GM21576 (cell line): ENCODE data around the gene ETV3L.
A peak's percentile ranks its signal among the peaks of the same experiment; 100 is the strongest.

ENCODE experiments used
- ATAC-seq: cut with Tn5 transposase; IDR thresholded peaks from one replicate; pipeline ENCODE4 v1.9.1; 2021; ENCODE audit warnings: mild to moderate bottlenecking, moderate library complexity; ENCODE audit not compliant: unreplicated experiment

The ETV3L gene

GRCh38 chr1:157099633-157100009 is at the start of gene ETV3L:
TSS of gene ETV3L (minus strand) at chr1:157099808. CDS start at chr1:157099523, 285 bp downstream.
- no peak for ATAC-seq

DNA sequence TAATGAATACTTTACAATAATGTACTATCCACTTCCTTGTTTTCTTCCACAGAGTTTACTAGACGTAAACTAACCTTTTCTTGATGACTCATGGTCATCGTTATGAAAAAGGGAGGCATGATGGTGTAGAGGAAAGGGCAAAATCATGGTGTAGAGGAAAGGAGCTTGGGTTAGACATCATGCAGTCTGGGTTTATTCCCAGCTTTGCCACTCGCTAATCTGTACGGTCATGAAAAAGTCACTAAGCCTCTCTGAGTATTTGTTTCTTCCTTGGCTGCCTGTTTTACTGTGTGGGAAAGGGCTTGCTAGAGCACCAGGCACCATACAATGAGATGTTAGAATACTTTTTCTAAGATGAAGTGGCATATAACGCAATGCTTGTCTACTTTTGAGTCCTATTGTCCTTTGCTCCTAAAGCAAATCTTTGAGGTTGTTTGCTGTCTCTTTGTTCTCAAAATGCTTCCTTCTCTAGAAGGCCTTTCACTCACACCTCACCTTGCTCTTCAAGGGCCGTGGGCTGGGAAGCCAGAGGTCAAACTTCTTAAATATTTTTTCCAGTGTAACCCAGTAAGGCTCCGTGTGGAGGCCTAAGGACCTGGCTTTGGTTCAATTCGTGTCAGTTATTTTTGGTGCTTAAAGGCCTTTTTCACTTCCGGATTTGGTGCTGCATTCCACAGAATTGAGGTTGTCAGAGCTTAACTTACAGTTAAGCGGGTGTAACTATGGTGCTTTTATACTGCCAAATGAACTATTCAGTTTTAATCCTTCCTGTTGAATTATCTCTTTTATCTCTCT is 48.5 kb upstream of the ETV3L start:
- no peak for ATAC-seq

DNA sequence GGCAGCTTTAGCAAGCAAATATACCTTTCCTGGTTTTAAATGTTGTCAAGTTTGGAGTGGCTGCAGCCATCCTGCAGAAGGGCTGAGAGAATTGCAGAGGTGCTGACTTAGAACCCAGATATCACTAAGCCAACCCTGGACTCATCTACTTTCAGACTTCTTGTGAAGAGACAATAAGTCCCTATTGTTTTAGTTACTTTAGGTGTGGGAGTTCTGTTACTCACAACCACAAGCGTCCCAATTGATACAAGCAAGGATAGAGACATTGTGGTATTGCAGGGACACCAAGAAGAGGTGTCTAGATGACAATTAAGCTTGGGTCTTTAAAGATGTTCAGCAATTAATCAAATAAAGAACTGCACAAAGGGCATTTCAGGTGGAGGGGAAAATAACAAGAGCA is 47.4 kb upstream of the ETV3L start:
- no peak for ATAC-seq

DNA sequence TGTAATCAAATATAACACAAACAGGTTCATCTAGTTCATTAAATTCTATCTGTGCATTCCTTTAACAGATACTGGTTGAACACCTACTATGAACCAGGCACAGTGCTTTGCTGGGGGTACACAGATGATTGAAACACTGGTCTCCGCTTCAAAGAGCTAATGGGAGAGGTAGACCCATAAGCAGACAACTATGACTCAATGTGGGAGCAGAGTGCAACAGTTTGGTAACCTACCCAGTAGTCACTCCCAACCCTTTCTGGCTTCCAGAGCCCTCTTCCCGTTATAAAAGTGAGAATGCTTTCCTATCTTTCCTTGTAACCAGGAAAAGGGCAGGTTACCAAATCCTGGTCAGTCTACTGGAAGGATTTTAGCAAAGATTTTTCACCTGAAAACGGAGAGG is 46.6 kb upstream of the ETV3L start:
- ATAC-seq: no peak

DNA sequence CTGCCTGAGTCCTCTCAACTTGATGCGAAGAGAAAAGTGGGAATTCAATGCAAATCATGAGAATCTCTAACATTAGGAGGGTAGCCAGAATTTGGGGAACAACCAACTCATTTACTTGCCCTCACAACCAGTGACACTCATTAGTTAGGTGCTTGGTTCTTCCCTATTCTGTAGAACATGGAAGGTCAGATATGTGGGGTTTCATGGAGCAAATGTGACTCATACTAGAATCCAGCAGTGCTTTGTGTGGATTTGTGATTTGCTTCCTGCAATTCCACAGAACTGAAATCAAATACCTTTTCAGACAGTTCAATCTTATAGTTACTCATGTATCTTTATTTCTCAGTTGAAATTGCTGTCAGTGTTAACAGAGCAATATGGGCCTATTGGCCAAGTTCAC is 45.5 kb upstream of the ETV3L start:
- ATAC-seq: no peak

DNA sequence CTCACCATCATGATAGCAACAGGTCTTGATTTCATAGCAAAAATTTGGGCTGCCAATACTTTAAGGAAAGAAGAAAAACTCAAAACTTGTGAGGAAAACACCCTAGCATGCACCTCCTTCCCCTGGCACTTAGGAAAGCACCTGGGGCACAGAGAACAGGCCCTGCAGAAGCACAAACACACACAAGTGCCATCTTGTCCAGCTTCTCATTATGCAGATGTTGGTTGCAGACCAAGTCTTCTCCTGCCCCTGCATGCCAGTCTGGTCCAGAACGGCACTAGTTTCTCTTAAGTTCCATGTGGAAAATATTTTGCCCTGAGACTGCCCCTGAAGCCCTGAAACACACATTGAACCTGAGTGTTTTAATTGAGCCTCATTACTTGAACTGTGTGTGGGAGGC is 44.9 kb upstream of the ETV3L start:
- no peak for ATAC-seq

- ATAC-seq: no peak
Measured at GRCh38 chr1:157142765-157143423, 43.3 kb upstream of the ETV3L start.

GRCh38 chr1:157142201-157142600 is 42.6 kb upstream of the ETV3L start:
- no peak for ATAC-seq

GRCh38 chr1:157141212-157141855 is 41.7 kb upstream of the ETV3L start:
- ATAC-seq: no peak

- no peak for ATAC-seq
Measured at GRCh38 chr1:157140063-157140588, 40.5 kb upstream of the ETV3L start.

- ATAC-seq: no peak
Measured at GRCh38 chr1:157139052-157139715, 39.6 kb upstream of the ETV3L start.

DNA sequence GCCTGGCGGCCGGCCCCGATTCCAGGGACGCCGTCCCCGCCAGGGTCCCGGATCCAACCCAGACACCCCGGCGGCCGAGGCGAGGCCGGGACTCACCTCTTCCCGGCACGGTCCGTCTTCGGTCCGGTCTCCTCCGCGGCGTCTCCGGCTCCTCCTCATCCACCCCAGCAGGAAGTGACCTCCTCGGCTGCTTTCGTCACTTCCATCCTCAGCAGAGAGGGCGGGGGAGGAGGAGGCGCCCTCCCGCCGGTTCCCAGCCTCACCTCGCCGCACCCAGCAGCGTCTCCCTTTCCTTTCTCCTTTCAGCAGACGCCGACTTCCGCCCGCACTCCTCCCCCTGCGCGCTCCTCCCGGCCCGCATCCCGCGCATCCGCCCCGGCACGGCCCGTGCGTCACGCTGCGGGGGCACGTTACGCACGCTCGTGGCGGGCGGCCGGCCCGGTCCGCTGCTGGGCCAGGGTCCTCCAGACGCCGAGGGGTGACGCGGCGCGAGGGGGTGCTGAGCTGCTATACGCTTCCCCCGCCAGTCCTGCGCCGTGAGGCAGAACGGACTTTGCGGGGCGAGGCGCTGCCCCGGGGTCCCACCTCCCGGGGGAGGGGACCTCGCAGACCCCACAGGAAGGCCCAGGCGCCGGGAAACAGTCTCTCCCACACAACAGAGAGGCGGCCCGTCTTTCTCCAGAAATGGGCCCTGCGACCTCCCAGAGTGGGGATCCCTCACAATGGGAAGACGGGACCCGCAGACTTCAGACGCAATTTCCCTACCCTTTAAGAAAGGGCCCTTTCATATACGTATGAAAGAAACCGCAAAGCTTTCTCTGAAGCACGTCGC is 38.8 kb upstream of the ETV3L start, which contains the start of gene ETV3:
Gene ETV3, minus strand, starts transcription at position 176 of the 832 bp plus-strand sequence. CDS start 2,043 bp downstream, outside the sequence.
- peak; percentile 81 for ATAC-seq

- peak; percentile 8 for ATAC-seq
Measured at GRCh38 chr1:157137408-157138219, 38.0 kb upstream of the ETV3L start.

DNA sequence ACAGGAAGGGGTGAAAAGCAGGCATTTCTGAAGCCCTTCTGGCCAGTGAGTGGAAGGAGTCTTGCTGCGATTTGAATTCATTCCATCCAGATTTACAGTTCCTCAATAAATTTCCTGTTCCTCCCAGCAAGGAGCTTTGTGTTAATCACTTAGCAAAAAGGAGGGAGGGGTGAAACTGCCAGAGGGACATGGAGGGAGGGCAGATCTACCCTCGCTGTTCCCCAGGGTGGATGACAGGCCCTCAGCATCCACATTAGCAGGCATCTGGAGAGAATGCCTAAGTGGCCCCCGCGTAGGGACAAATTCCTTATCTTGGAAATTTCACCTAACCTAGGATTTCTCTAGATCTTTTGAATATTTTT is 37.4 kb upstream of the ETV3L start:
- no peak for ATAC-seq

DNA sequence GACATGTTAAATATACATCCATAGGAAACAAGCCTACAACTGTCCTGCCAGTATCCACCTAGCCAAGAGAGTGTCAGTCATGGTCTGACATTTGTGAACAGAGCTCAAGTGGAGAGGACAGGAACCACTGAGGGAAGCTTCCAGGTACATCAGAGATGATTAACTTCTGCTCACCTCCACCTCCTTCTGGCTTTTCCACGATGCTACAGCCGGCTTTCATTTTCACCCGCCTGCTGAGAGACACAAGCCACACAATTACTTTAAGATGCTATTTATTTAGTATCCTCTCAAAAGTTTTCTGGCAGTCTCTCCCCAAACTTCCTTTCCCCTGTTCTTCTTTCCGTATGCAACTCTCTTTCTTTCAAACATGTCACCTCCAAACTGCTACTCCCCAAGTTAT is 36.5 kb upstream of the ETV3L start:
- no peak for ATAC-seq

DNA sequence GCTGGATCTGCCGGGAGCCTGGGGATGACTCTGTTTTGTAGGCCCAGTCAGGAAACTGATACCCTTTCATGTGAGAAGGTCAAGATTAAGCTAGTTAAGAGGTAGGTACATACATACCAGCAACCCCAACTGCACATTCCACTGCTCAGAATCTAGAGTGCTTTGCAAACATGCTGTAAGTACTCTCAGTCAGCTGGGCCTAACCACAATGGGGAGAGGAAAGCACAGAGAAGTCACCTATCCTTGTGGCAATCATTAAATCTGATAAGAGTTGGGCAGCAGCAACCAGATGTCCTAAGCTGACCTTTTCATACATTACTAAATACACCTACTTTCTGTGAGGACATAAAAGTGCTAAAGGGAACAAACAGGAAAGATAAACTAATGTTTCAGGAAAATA is 36.0 kb upstream of the ETV3L start:
- no peak for ATAC-seq

GRCh38 chr1:157135070-157135469 is 35.5 kb upstream of the ETV3L start:
- no peak for ATAC-seq

DNA sequence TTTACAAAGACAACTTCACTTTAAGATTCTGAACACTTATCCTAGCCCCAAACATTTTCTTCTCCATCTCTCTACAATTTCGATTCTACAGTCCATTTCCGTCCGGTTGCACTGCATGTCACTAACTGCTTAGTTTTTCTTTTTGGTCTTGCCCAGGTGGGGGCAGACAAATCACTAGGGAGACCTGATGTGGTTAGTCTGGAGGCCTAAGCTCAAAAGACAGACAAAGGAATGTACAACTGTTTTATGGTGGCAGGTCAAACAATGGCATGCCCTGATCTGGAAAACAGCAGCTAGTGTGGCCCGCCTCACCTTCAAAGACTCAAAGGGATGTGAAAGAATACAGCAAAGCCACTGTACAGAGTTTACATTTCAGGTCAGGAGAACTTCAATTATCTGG is 34.8 kb upstream of the ETV3L start:
- ATAC-seq: no peak

DNA sequence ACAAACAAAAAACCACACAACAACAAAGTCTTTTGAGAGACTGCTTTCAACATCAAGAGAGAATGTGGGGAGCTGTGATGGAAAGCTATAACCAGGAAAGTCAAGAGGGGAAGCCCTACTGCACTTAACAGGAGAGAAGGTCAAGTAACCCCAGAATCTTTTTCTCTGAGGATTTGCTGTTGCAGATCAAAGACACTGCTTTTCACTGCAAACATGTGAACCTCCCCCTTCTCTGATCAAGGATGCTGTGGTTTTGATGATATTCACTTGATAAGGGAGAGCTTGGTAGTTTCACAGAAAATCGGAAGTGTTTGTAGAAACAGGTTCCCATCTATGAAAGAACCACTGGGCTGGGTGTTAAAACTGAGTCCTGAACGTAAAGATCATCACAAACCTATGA is 33.8 kb upstream of the ETV3L start:
- ATAC-seq: no peak
